BJ (cell line): ENCODE results near the gene DCLRE1C. TPM values are rescaled to one million over a fixed set of nuclear protein-coding genes. Genes with fewer than 3 reads are reported as not detected.

Experiments
- CTCF ChIA-PET: fragments of 350-600 bp; formaldehyde crosslinking; extraction: SDS; loops from one replicate; lab custom pipeline; 2021; ENCODE audit warnings: antibody characterized with exemption, inconsistent platforms; lab: Yijun Ruan, JAX
- POLR2A ChIA-PET: fragments of 300-600 bp; sonication (Branson Sonifier 250); formaldehyde crosslinking; extraction: SDS; loops from one replicate; lab custom pipeline; 2021; ENCODE audit warnings: antibody characterized with exemption; lab: Charles Lee
- DNase-seq: peaks from one replicate; pipeline ENCODE4 v3.0.0-alpha.2; 2011; ENCODE audit warnings: low read depth
- H3K27me3 ChIP-seq: 2 replicates; pipeline ENCODE4 v1.6.0; 2011; ENCODE audit warnings: low read length; ENCODE audit not compliant: control insufficient read depth, insufficient read depth
- H3K36me3 ChIP-seq: 2 replicates; pipeline ENCODE4 v1.5.1; 2011; ENCODE audit warnings: low read length; ENCODE audit not compliant: control insufficient read depth, insufficient read depth
- H3K4me3 ChIP-seq: 2 replicates; pipeline ENCODE4 v1.5.1; 2011; ENCODE audit warnings: low read depth, mild to moderate bottlenecking, control low read depth, low read length
- CTCF ChIP-seq: IDR thresholded peaks from 2 replicates; pipeline ENCODE4 v1.5.1; 2011; ENCODE audit warnings: low read depth, mild to moderate bottlenecking, control low read depth, inconsistent platforms, low read length, moderate library complexity; ENCODE audit not compliant: insufficient read depth
- polyA plus RNA-seq: library from polyadenylated mRNA; depleted of rRNA; stranded (reverse); fragments of >200 nt; gene quantifications from 2 replicates; pipeline ENCODE4 v1.2.3, GENCODE V29; 2011

The DCLRE1C gene
- polyA plus RNA-seq, 1 experiment: 4.1 TPM

- no peaks in the 10 kb centered on the region for H3K27me3 ChIP-seq
- H3K36me3 ChIP-seq: peaks cover 8% of the 10 kb centered on the region
- no peak for DNase-seq
- H3K4me3 ChIP-seq: no peak overlapping the region
- ChIA-PET POLR2A (no interaction called here), CTCF (no interaction called here)
- TF ChIP-seq CTCF: no peak
These were observed 17.3 kb downstream of the DCLRE1C start for GRCh38 chr10:14936584-14936983.

- peaks cover 11% of the 10 kb centered on the region for H3K36me3 ChIP-seq
- CTCF ChIA-PET: no interaction called here
- DNase-seq: no peak
- H3K4me3 ChIP-seq: no peak overlapping the region
- no peaks in the 10 kb centered on the region for H3K27me3 ChIP-seq
- POLR2A ChIA-PET: no interaction called here
- TF ChIP-seq CTCF: no peak
These were observed 23.3 kb downstream of the DCLRE1C start for GRCh38 chr10:14930610-14931009.

GRCh38 chr10:14926722-14927416 is 27.0 kb downstream of the DCLRE1C start:
- no peaks in the 10 kb centered on the region for H3K27me3 ChIP-seq
- POLR2A ChIA-PET: no interaction called here
- no peak for DNase-seq
- CTCF ChIA-PET: no interaction called here
- H3K36me3 ChIP-seq: peaks cover 12% of the 10 kb centered on the region
- H3K4me3 ChIP-seq: no peak overlapping the region
- TF ChIP-seq CTCF: no peak

- no peak for TF ChIP-seq CTCF
- no peak overlapping the region for H3K4me3 ChIP-seq
- H3K27me3 ChIP-seq: no peaks in the 10 kb centered on the region
- CTCF ChIA-PET: no interaction called here
- no peak for DNase-seq
- peaks cover 14% of the 10 kb centered on the region for H3K36me3 ChIP-seq
- POLR2A ChIA-PET: no interaction called here
These were observed 27.8 kb downstream of the DCLRE1C start for GRCh38 chr10:14926061-14926470.

DNA sequence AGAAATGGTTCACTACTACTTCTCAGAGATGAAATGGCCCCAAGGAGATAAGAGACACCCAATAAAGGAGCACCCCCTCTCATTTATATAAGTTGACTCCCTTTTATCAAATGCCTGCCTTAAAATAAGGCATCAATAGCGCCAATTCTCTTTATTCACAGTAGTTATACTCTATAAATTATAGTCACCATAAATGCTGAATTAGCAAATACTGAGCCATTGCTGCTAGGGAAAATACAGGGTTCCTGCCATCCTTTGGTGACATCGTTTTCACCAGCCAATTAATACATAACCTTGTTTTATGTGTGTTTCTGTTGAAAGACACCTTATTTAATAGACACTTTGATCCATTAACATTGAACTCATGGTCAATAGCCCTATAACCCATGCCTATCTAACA is 28.6 kb downstream of the DCLRE1C start:
- Histone ChIP-seq H3K36me3 (peaks cover 14% of the 10 kb centered on the region), H3K4me3 (no peak overlapping the region), H3K27me3 (no peaks in the 10 kb centered on the region)
- ChIA-PET CTCF (no interaction called here), POLR2A (no interaction called here)
- DNase-seq: no peak
- TF ChIP-seq CTCF: no peak
